Muscle of back (tissue), 11 donors: ENCODE data around the gene SESN2. TPM values are rescaled to one million over a fixed set of nuclear protein-coding genes. Genes with fewer than 3 reads are reported as not detected.

Experiments
- DNase-seq, 3 donors: peaks; one replicate each; pipeline versions ENCODE4 v3.0.0 to v3.0.0-alpha.2; 2013
- polyA plus RNA-seq, 10 donors: library from polyadenylated mRNA; unstranded; fragments of 120-200 nt; gene quantifications; one replicate each; pipeline ENCODE4 v1.2.1, GENCODE V29; 2013; ENCODE audit not compliant: insufficient read length in 10 of 10

The SESN2 gene
- polyA plus RNA-seq, 10 donors = 2.3 to 4.3 (median 3.5) TPM

- no peak for DNase-seq
Observed at GRCh38 chr1:28282426-28283407, 23.4 kb downstream of the SESN2 start.

GRCh38 chr1:28286111-28286510 lies 26.8 kb downstream of the SESN2 start:
- DNase-seq = no peak

GRCh38 chr1:28288487-28288886 lies 29.2 kb downstream of the SESN2 start:
- DNase-seq = no peak

- no peak for DNase-seq
Observed at GRCh38 chr1:28290851-28291250, 31.5 kb downstream of the SESN2 start.

GRCh38 chr1:28291711-28292110 lies 32.4 kb downstream of the SESN2 start:
- DNase-seq = no peak

GRCh38 chr1:28295936-28296335 lies 36.6 kb downstream of the SESN2 start:
- DNase-seq = no peak

- peak in 2 of 3 donors; percentile 34 to 65 for DNase-seq
Observed at GRCh38 chr1:28296401-28297261, 37.3 kb downstream of the SESN2 start.

GRCh38 chr1:28297826-28298225 lies 38.5 kb downstream of the SESN2 start:
- DNase-seq = no peak

- DNase-seq = no peak
Observed at GRCh38 chr1:28298438-28298837, 39.1 kb downstream of the SESN2 start.

GRCh38 chr1:28301368-28302174 lies 42.3 kb downstream of the SESN2 start:
- no peak for DNase-seq

GRCh38 chr1:28302247-28302646 lies 42.9 kb downstream of the SESN2 start:
- DNase-seq = no peak

- no peak for DNase-seq
Observed at GRCh38 chr1:28306301-28306949, 47.1 kb downstream of the SESN2 start.

GRCh38 chr1:28308750-28309149 lies 49.4 kb downstream of the SESN2 start:
- DNase-seq = no peak

- DNase-seq = no peak
Observed at GRCh38 chr1:28309702-28310101, 50.4 kb downstream of the SESN2 start.

- no peak for DNase-seq
Observed at GRCh38 chr1:28313702-28314546, 54.6 kb downstream of the SESN2 start.

- no peak for DNase-seq
Observed at GRCh38 chr1:28314547-28314941, 55.2 kb downstream of the SESN2 start.

- DNase-seq = no peak
Observed at GRCh38 chr1:28317014-28317413, 57.7 kb downstream of the SESN2 start.

GRCh38 chr1:28322194-28322593 lies 62.9 kb downstream of the SESN2 start:
- DNase-seq = no peak

GRCh38 chr1:28323720-28324119 lies 64.4 kb downstream of the SESN2 start:
- DNase-seq = no peak

GRCh38 chr1:28326515-28326914 lies 67.2 kb downstream of the SESN2 start:
- DNase-seq = no peak
